Neutrophil (primary cell): Measurements from ENCODE around the gene GRAMD4.
"Not testable (repeated sequence)": the region's sequence is repeated elsewhere in the genome, so short reads cannot be mapped to it uniquely, and the experiment has no call there.

Source experiments
- H3K27ac ChIP-seq: fragments of 200-600 bp; sonication (generic); 2 replicates; pipeline ENCODE4 v1.5.1; 2016; ENCODE audit warnings: mild to moderate bottlenecking, moderate library complexity
- H3K27me3 ChIP-seq: fragments of 200-600 bp; sonication (generic); 2 replicates; pipeline ENCODE4 v1.6.0; 2016; ENCODE audit warnings: mild to moderate bottlenecking
- H3K36me3 ChIP-seq: fragments of 200-600 bp; sonication (generic); 2 replicates; pipeline ENCODE4 v1.5.1; 2017
- H3K4me1 ChIP-seq, 2 experiments: fragments of 200-600 bp in 1 of 2; sonication (generic) in 1 of 2; 1 replicate in 1 of 2; 2 replicates in 1 of 2; pipeline versions ENCODE4 v1.5.1 to v1.6.1; 2013 to 2016; ENCODE audit warnings: low read depth in 1 of 2, low read length in 1 of 2, mild to moderate bottlenecking in 1 of 2, moderate library complexity in 1 of 2; ENCODE audit not compliant: control insufficient read depth in 1 of 2, insufficient read depth in 1 of 2
- H3K4me3 ChIP-seq, 2 experiments: fragments of 200-600 bp in 1 of 2; sonication (generic) in 1 of 2; 1 replicate in 1 of 2; 2 replicates in 1 of 2; pipeline ENCODE4 v1.5.1; 2013 to 2016; ENCODE audit warnings: low read depth in 1 of 2, low read length in 1 of 2, mild to moderate bottlenecking in 1 of 2, moderate library complexity in 1 of 2
- H3K9me3 ChIP-seq: fragments of 200-600 bp; sonication (generic); 2 replicates; pipeline ENCODE4 v1.5.1; 2016
- TF ChIP-seq, protein P1 (sequence below): fragments of 200-600 bp; sonication (generic); IDR thresholded peaks from 2 replicates; pipeline ENCODE4 v1.5.1; 2016; ENCODE audit warnings: antibody characterized with exemption

GRAMD4 gene

DNA sequence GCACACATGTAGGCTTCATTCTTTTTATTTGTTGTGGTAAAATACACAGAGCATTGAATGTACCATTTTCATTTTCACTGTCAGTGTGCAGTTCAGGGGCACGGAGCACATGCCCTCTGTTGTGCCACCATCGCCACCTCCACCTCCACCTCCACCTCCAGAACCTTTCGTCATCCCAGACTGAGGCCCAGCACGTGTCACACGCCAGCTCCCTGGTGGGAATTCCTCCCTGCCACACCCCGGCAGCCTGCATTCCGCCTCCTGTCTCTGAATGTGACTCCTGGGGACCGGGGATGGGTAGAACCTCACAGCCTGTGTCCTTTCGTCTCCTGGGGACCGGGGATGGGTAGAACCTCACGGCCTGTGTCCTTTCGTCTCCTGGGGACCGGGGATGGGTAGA is 10.9 kb downstream of the GRAMD4 start:
- Histone ChIP-seq H3K9me3 (no peaks in the 10 kb centered on the region), H3K36me3 (peaks cover 46% of the 10 kb centered on the region), H3K27me3 (no peaks in the 10 kb centered on the region), H3K4me3 (no peak overlapping the region), H3K4me1 (peaks cover 0 to 3% of the 10 kb centered on the region in 2 experiments), H3K27ac (no peak overlapping the region)
- TF ChIP-seq, protein P1, sequence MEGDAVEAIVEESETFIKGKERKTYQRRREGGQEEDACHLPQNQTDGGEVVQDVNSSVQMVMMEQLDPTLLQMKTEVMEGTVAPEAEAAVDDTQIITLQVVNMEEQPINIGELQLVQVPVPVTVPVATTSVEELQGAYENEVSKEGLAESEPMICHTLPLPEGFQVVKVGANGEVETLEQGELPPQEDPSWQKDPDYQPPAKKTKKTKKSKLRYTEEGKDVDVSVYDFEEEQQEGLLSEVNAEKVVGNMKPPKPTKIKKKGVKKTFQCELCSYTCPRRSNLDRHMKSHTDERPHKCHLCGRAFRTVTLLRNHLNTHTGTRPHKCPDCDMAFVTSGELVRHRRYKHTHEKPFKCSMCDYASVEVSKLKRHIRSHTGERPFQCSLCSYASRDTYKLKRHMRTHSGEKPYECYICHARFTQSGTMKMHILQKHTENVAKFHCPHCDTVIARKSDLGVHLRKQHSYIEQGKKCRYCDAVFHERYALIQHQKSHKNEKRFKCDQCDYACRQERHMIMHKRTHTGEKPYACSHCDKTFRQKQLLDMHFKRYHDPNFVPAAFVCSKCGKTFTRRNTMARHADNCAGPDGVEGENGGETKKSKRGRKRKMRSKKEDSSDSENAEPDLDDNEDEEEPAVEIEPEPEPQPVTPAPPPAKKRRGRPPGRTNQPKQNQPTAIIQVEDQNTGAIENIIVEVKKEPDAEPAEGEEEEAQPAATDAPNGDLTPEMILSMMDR: no peak

DNA sequence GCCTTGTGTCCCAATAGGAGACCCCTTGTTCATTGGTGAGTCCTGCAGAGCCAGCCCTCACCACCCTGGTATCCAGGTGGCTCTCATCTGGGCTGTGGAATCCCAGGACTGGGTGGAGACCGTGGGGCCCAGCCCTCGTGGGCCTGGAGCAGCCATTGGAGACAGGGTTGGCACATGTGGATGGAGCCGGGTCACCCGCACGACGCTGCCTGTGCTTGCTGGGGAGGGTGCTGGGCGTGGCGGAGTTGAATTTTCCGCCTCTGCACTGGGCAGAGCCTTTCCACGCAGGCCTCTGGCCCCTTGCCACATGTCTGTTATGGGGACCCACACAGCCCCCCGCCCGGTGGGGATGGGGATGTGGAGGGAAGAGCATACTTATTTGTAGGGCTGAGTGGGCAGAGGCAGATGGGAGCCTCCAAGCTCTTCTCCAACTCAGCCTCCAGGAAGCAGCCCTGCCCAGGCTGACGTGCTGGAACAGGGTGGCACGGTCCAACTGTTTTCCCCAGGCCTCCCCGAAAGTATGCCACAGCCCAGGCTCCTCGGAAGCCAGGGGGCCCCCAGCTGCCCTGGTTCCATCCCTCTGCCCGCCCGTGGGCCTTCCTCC is 12.6 kb downstream of the GRAMD4 start:
- TF ChIP-seq, protein P1: no peak
- no peaks in the 10 kb centered on the region for H3K9me3 ChIP-seq
- H3K36me3 ChIP-seq: peaks cover 36% of the 10 kb centered on the region
- H3K27me3 ChIP-seq: no peaks in the 10 kb centered on the region
- H3K4me3 ChIP-seq: no peak overlapping the region
- H3K4me1 ChIP-seq: no peaks in the 10 kb centered on the region
- H3K27ac ChIP-seq: no peak overlapping the region

DNA sequence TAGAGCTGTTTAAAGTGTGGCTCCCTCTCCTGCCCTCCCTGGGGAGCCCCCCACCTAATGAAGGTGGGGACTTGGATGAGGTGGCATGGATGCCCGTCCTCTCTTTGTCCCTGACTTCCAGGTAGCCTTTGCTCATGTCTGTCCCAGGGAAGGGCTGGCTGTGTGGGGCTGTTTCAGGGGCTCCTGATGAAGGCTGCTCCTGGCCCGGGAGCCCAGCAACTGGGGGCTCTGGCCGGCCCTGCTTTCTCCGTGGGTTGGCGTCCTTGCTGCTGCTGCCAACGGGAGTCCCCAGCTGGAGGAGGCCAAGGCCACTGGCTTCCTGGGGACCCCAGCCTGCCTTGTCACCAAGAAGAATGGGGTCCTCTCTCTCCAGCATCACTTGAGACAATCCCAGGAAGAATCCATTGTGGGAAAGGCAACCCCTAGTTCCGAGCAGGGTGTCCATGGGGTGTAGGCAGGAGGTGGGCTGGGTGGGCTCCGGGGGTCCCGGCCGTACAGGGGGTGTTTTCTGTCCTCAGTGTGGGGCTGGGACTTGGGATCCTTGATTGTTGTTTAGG is 13.2 kb downstream of the GRAMD4 start:
- no peak overlapping the region for H3K27ac ChIP-seq
- peaks cover 35% of the 10 kb centered on the region for H3K36me3 ChIP-seq
- TF ChIP-seq, protein P1: no peak
- no peaks in the 10 kb centered on the region for H3K4me1 ChIP-seq
- H3K9me3 ChIP-seq: no peaks in the 10 kb centered on the region
- H3K4me3 ChIP-seq: no peak overlapping the region
- H3K27me3 ChIP-seq: no peaks in the 10 kb centered on the region

DNA sequence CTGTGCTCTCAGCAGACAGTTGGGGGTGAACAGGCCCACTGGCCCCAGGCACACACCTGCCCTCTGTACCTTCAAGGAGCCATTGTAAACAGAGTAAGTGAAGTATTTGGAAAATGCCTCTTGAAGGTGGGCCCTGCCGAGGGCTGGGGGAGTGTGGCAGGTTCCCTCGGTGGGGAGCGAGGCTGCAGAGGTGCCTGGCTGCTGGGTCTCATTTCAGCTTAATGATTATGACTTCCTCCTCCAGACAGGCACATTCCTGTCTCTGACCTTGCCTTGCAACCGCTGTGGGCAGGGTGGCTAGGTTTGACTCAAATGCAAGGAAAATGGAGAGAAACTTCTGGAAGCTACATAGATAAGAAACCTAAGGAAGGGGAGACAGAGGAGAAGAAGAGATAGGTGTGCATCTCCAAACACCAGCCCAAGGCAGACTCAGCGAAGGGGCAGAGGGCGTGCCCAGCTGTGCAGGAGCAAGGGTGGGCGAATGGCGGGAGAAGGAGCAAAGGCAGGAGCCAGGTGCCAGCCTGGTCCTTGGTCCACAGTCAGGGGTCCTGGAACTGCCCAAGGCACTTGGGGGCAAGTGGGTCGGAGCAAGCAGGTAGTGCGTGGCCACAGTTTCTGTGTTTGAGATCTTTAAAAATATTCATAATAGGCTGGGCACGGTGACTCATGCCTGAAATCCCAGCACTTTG is 14.0 kb downstream of the GRAMD4 start:
- H3K9me3 ChIP-seq: no peaks in the 10 kb centered on the region
- TF ChIP-seq, protein P1: no peak
- H3K36me3 ChIP-seq: peaks cover 32% of the 10 kb centered on the region
- no peaks in the 10 kb centered on the region for H3K27me3 ChIP-seq
- H3K4me3 ChIP-seq: no peak overlapping the region
- H3K27ac ChIP-seq: no peak overlapping the region
- no peaks in the 10 kb centered on the region for H3K4me1 ChIP-seq

DNA sequence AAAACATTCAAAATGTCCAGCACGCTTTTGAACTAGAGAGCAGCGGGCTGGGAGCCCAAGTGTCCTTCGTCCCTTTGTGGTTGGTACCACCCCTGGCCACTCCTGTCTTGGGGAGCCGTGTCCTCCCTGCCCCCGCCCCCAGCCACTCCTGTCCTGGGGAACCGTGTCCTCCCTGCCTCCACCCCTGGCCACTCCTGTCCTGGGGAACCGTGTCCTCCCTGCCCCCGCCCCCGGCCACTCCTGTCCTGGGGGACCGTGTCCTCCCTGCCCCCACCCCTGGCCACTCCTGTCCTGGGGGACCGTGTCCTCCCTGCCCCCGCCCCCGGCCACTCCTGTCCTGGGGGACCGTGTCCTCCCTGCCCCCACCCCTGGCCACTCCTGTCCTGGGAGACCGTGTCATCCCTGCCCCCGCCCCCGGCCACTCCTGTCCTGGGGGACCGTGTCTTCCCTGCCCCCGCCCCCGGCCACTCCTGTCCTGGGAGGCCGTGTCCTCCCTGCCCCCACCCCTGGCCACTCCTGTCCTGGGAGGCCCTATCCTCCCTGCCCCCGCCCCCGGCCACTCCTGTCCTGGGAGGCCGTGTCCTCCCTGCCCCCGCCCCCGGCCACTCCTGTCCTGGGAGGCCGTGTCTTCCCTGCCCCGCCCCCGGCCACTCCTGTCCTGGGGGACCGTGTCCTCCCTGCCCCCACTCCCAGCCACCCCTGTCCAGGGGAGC is 14.9 kb downstream of the GRAMD4 start:
- not testable (repeated sequence) for H3K4me3 ChIP-seq, H3K27ac ChIP-seq, H3K27me3 ChIP-seq, H3K9me3 ChIP-seq, H3K4me1 ChIP-seq
- H3K36me3 ChIP-seq: peaks cover 30% of the 10 kb centered on the region

DNA sequence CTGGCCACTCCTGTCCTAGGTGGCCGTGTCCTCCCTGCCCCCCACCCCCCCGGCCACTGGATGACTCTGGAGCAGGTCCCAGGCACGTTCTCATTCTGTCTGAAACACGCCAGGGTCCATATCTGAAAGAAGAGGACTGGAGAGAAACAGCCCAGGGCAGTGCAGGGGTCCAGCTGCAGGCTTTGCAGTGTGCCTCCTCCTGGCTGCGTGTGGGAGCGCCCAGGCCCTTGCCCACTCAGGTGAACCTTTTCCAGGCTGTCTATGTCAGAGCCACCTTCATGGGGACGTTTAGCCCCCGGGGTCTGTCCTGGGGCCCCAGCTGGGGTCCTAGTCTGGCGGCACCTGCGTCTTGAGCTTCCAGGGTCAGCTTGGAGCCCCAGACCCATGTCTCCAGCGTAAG is 15.6 kb downstream of the GRAMD4 start:
- no peaks in the 10 kb centered on the region for H3K27me3 ChIP-seq
- H3K4me3 ChIP-seq: no peak overlapping the region
- no peaks in the 10 kb centered on the region for H3K4me1 ChIP-seq
- H3K36me3 ChIP-seq: peaks cover 29% of the 10 kb centered on the region
- no peaks in the 10 kb centered on the region for H3K9me3 ChIP-seq
- H3K27ac ChIP-seq: no peak overlapping the region
- TF ChIP-seq, protein P1: no peak
